8988T (cell line): Measurements from ENCODE around the gene CEMIP.
"Not testable (repeated sequence)": the region's sequence is repeated elsewhere in the genome, so short reads cannot be mapped to it uniquely, and the experiment has no call there.

Source experiments
- DNase-seq: peaks from one replicate; pipeline ENCODE4 v3.0.0; 2011

CEMIP gene

DNA sequence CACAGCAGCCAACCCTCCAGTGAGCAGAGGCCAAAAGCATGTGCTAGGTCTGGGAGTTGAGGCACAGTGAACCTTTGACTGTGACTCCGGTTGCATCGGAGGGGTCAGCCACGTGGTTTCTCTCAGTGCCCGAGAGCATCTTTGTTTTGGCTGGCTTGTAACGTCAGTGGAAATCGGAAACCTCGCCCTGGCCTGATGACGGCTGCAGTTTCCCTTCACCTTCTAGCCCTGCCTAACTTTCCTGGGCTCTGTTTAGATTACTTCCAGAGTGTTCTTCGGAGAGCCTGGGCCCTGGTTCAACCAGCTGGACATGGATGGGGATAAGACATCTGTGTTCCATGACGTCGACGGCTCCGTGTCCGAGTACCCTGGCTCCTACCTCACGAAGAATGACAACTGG, 153.8 kb downstream of the CEMIP start:
- DNase-seq = no peak

DNA sequence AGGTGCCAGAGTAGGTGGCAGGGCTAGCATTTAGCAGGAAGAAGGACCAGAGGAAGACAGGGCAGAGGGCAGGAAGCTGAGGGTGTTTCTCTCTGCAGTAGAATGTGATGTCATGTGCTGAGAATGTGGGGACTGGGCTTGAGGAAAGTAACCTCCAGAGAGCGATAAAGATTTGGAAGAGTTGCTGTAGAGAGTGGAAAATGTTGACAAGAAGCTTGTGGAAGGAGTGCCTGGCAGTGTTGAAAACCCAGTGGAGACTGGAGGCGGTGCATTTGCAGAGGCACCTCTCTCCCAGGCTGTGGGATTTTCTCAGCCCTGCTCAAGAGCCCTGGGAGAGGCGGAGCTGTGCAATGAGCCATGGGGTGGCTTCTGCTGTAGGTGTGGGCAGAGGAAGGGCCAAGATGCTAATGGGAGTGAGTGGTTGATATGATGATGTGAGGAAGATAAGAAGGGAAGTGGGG, 155.6 kb downstream of the CEMIP start:
- DNase-seq = peak; percentile 37

DNA sequence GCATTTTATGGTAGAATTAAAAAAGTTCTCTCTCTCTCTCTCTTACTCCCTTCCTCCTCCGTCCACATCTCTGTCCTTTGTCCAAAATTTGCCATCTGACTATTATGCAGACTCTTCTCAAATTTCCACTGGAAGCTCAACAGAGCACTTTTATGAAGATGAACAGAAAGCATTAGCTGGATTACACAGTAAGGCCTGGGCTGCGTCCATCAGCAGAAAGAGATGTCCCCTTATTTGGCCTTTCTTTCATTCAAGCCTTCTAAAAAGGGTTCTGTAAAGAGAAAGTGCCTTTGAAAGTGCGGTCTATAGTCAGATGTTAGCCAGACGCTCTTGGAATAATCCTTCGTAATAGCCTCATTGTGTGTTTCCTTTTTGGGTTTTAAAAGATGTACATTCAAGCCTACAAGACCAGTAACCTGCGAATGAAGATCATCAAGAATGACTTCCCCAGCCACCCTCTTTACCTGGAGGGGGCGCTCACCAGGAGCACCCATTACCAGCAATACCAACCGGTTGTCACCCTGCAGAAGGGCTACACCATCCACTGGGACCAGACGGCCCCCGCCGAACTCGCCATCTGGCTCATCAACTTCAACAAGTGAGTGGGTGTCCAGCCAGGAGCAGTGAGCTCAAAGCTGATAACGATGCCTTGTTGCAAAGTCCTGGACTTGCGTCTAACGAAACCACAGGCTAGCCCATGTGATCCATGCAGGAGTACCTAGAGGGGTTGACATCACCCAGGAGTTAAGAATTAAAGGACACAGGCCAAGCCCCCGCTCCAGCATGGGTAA, 157.3 kb downstream of the CEMIP start:
- DNase-seq = no peak

DNA sequence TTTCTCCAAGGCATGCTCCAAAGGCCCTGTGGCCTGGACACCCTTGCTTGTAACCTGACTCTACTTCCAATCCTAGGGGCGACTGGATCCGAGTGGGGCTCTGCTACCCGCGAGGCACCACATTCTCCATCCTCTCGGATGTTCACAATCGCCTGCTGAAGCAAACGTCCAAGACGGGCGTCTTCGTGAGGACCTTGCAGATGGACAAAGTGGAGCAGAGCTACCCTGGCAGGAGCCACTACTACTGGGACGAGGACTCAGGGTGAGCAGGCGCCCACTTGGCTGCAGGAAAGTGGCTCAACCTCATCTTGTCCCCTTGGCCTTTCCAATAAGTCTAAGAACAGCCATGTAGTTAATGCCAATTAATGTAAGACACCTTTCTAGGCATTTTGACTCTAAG, 158.5 kb downstream of the CEMIP start:
- DNase-seq = no peak

GRCh38 chr15:80939216-80939615, 160.0 kb downstream of the CEMIP start:
- no peak for DNase-seq

- no peak for DNase-seq
Measured at GRCh38 chr15:80940331-80940730, 161.2 kb downstream of the CEMIP start.

- DNase-seq = no peak
Measured at GRCh38 chr15:80940851-80941250, 161.7 kb downstream of the CEMIP start.

DNA sequence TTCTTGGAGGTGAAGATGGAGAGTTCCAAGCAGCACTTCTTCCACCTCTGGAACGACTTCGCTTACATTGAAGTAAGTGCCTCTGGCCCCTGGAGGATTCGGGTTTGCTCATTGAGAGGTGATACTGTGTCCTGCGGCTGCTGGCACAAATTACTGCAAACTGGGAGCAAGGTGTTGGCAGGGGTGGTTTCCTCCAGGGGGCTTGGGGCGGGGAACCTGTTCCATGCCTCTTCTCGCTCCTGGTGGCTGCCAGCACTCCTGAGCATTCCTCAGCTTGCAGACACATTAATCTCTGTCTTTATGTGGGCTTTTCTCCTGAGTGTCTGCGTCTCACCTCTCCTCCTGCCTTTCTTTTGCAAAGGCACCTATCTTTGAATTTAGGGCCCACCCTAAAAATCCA, 163.1 kb downstream of the CEMIP start:
- no peak for DNase-seq

- no peak for DNase-seq
Measured at GRCh38 chr15:80942746-80943565, 163.8 kb downstream of the CEMIP start.

GRCh38 chr15:80944818-80945217, 165.6 kb downstream of the CEMIP start:
- no peak for DNase-seq

GRCh38 chr15:80945605-80946004, 166.4 kb downstream of the CEMIP start:
- DNase-seq = no peak

- no peak for DNase-seq
Measured at GRCh38 chr15:80946576-80946975, 167.4 kb downstream of the CEMIP start.

- DNase-seq = no peak
Measured at GRCh38 chr15:80948651-80949292, 169.6 kb downstream of the CEMIP start.

DNA sequence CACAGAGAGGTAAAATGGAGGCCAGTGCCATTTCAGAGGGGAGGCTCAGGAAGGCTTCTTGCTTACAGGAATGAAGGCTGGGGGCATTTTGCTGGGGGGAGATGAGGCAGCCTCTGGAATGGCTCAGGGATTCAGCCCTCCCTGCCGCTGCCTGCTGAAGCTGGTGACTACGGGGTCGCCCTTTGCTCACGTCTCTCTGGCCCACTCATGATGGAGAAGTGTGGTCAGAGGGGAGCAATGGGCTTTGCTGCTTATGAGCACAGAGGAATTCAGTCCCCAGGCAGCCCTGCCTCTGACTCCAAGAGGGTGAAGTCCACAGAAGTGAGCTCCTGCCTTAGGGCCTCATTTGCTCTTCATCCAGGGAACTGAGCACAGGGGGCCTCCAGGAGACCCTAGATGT, 170.6 kb downstream of the CEMIP start:
- DNase-seq = no peak

DNA sequence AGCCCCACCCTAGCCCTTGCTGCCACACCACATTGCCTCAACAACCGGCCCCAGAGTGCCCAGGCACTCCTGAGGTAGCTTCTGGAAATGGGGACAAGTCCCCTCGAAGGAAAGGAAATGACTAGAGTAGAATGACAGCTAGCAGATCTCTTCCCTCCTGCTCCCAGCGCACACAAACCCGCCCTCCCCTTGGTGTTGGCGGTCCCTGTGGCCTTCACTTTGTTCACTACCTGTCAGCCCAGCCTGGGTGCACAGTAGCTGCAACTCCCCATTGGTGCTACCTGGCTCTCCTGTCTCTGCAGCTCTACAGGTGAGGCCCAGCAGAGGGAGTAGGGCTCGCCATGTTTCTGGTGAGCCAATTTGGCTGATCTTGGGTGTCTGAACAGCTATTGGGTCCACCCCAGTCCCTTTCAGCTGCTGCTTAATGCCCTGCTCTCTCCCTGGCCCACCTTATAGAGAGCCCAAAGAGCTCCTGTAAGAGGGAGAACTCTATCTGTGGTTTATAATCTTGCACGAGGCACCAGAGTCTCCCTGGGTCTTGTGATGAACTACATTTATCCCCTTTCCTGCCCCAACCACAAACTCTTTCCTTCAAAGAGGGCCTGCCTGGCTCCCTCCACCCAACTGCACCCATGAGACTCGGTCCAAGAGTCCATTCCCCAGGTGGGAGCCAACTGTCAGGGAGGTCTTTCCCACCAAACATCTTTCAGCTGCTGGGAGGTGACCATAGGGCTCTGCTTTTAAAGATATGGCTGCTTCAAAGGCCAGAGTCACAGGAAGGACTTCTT, 171.3 kb downstream of the CEMIP start:
- no peak for DNase-seq

DNA sequence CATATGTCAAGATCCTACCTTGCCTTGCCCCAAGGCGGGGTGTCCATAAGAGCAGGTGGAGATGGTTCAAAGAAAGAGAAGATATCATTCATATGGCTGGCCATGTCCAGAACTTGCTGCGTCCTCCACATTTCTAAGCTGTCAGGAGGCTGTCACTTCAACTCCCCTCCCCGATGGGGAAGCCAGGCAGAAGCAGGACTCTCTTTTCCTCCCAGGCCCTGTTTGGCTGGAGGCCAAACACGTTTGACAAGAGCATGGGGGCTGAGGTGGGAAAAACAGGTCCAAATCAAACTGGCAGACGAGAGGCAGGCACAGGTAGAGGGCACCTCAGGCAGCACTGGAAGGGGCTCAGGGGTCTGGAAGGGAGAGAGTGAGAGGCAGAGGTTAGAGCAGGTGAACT, 172.8 kb downstream of the CEMIP start:
- DNase-seq = no peak

DNA sequence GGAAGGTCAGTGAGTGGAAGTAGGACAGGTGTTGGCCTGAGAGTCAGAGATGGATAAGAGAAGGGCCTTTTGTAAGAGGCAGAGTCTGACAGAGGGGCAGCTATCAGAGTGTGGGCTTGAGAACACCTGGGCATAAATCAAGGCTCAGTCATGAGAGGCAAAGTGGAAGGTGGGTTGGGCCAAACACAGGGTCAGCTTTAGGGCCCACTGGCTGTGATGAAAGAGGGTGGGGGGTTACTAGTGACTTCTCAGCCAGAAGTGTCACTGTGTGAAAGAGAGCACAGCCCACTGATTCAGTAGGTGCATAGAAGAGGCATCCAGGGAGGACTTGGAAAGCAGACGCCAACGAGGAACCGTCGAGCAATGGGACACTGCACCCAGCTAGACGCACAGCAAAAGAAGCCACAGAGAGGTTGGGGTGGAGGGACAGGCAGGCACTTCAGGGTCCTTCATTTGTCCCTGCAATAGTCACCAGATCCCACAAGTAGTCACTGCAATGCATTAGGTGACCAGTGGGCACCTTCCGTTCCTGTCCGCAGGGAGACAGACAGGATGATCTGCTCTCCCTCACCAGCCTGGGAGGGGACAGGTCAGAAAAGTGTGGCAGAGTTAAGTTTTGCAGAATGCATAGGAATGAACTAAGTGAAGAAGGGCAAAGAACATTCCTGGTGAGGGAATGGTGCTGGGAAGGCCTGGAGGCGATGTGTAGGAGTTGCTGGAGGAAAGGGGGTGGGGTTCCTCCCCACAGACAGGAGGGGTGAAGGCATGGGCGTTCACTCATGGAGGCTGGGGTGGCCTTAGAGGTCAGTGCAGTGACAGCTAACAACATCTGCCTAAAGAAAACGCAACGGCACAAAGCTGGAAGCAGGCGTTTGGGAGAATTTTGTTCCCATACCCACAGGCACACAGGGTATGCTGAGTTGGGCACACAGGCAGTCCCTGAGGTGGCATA, 174.1 kb downstream of the CEMIP start:
- DNase-seq = no peak

DNA sequence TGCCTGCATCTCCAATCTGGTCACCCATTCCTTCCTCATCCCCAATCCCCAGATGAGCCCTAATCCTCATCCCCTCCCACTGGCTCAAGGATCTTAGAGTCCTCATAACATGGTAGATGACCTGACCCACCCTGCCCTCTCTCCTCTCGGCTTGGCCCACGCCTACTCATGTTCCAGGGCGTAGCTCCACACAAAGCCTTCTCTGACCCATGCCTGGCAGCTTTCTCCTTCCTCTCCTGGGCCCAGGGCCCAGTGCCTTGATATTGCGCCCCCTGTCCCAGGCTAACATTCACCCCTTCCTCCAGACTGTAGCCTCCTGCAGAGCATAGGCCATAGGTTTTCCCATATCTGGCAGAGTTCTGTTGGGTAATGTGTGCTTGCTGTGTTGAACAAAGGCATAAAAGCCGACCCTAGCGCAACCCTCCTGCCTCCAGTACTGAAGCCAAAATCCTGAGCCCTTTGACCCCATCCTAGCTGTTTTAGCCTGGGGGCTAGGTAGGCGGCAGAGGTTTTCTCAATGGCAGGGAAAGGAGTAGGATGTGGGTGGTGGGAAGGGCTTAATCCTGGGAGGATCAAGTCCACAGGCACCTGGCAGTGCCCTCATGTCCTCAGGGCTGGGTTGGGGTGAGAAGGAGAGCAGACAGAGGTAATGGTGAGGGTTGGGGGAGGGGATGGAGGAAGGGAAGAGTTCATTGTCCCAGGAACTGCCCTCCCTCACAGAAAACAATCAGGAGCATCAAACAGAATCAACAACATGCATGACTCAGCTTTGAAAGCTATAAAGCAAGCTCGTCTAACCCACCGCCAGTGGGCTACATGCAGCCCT, 175.0 kb downstream of the CEMIP start:
- DNase-seq = no peak

- DNase-seq = not testable (repeated sequence)
Measured at GRCh38 chr15:80955571-80956452, 176.6 kb downstream of the CEMIP start.

GRCh38 chr15:80957556-80957955, 178.4 kb downstream of the CEMIP start:
- no peak for DNase-seq
